ENCODE measurements around the gene RERGL. TPM values are rescaled to one million over a fixed set of nuclear protein-coding genes. Genes with fewer than 3 reads are reported as not detected.

The RERGL gene
- total and polyA plus RNA-seq, 2 donors (not counting 1 experiment from before 2014, with no cell fraction given) = 0.09 TPM; not detected in 1

GRCh38 chr12:18135086-18135485 is 45.1 kb upstream of the RERGL start:
- Histone ChIP-seq H3K9ac (ENCODE audit: insufficient read depth, low read length) (no peak overlapping the region), H3K4me3 (replicated peaks in 1 of 4; ENCODE audit: control extremely low read depth in 1 of 4, insufficient read depth in 1 of 4, low read depth in 3 of 4, low read length in 4 of 4) (no peak overlapping the region), H3K27me3 (ENCODE audit: control insufficient read depth, insufficient read depth, low read length) (no peaks in the 10 kb centered on the region), H3K9me3 (ENCODE audit: control insufficient read depth, insufficient read depth, low read depth, low read length) (no peaks in the 10 kb centered on the region), H3K4me1 (ENCODE audit: control insufficient read depth, extremely low read depth, insufficient read depth, low read length) (no peaks in the 10 kb centered on the region), H3K4me2 (ENCODE audit: extremely low read depth, insufficient read depth, low read length) (no peak overlapping the region), H4K20me1 (ENCODE audit: control insufficient read depth, extremely low read depth, insufficient read depth, low read length) (no peaks in the 10 kb centered on the region), H3K36me3 (ENCODE audit: control insufficient read depth, insufficient read depth, low read length) (no peaks in the 10 kb centered on the region), H3K79me2 (ENCODE audit: control insufficient read depth, insufficient read depth, low read length) (no peaks in the 10 kb centered on the region), H2AFZ (ENCODE audit: low read length) (no peak overlapping the region), H3K27ac (ENCODE audit: insufficient read depth, low read length) (no peak overlapping the region)
- TF ChIP-seq CTCF (conservative IDR thresholded peaks at IDR 0.05 in 1 of 2, IDR thresholded peaks at IDR 0.05 in 1 of 2; ENCODE audit: low read depth in 1 of 2, low read length in 2 of 2) = no peak
- no peak for TF ChIP-seq EZH2 (IDR thresholded peaks at IDR 0.05; ENCODE audit: low read length, missing control alignments)
- DNase-seq (ENCODE audit: low read depth in 2 of 2) = no peak

GRCh38 chr12:18130851-18131250 is 40.9 kb upstream of the RERGL start:
- H3K9me3 ChIP-seq (ENCODE audit: control insufficient read depth, insufficient read depth, low read depth, low read length) = no peaks in the 10 kb centered on the region
- no peak overlapping the region for H3K4me3 ChIP-seq (replicated peaks in 1 of 4; ENCODE audit: control extremely low read depth in 1 of 4, insufficient read depth in 1 of 4, low read depth in 3 of 4, low read length in 4 of 4)
- H3K4me2 ChIP-seq (ENCODE audit: extremely low read depth, insufficient read depth, low read length) = no peak overlapping the region
- no peak overlapping the region for H2AFZ ChIP-seq (ENCODE audit: low read length)
- H3K27ac ChIP-seq (ENCODE audit: insufficient read depth, low read length) = no peak overlapping the region
- no peaks in the 10 kb centered on the region for H4K20me1 ChIP-seq (ENCODE audit: control insufficient read depth, extremely low read depth, insufficient read depth, low read length)
- H3K27me3 ChIP-seq (ENCODE audit: control insufficient read depth, insufficient read depth, low read length) = no peaks in the 10 kb centered on the region
- H3K4me1 ChIP-seq (ENCODE audit: control insufficient read depth, extremely low read depth, insufficient read depth, low read length) = no peaks in the 10 kb centered on the region
- H3K36me3 ChIP-seq (ENCODE audit: control insufficient read depth, insufficient read depth, low read length) = no peaks in the 10 kb centered on the region
- H3K9ac ChIP-seq (ENCODE audit: insufficient read depth, low read length) = no peak overlapping the region
- DNase-seq (ENCODE audit: low read depth in 2 of 2) = no peak
- TF ChIP-seq CTCF (conservative IDR thresholded peaks at IDR 0.05 in 1 of 2, IDR thresholded peaks at IDR 0.05 in 1 of 2; ENCODE audit: low read depth in 1 of 2, low read length in 2 of 2) = no peak
- no peak for TF ChIP-seq EZH2 (IDR thresholded peaks at IDR 0.05; ENCODE audit: low read length, missing control alignments)
- H3K79me2 ChIP-seq (ENCODE audit: control insufficient read depth, insufficient read depth, low read length) = no peaks in the 10 kb centered on the region

- H3K27me3 ChIP-seq (ENCODE audit: control insufficient read depth, insufficient read depth, low read length) = no peaks in the 10 kb centered on the region
- no peak overlapping the region for H3K4me2 ChIP-seq (ENCODE audit: extremely low read depth, insufficient read depth, low read length)
- DNase-seq (ENCODE audit: low read depth in 2 of 2) = no peak
- H3K27ac ChIP-seq (ENCODE audit: insufficient read depth, low read length) = no peak overlapping the region
- H3K4me3 ChIP-seq (replicated peaks in 1 of 4; ENCODE audit: control extremely low read depth in 1 of 4, insufficient read depth in 1 of 4, low read depth in 3 of 4, low read length in 4 of 4) = no peak overlapping the region
- no peak for TF ChIP-seq CTCF (conservative IDR thresholded peaks at IDR 0.05 in 1 of 2, IDR thresholded peaks at IDR 0.05 in 1 of 2; ENCODE audit: low read depth in 1 of 2, low read length in 2 of 2)
- TF ChIP-seq EZH2 (IDR thresholded peaks at IDR 0.05; ENCODE audit: low read length, missing control alignments) = no peak
- H2AFZ ChIP-seq (ENCODE audit: low read length) = no peak overlapping the region
- H3K36me3 ChIP-seq (ENCODE audit: control insufficient read depth, insufficient read depth, low read length) = no peaks in the 10 kb centered on the region
- H4K20me1 ChIP-seq (ENCODE audit: control insufficient read depth, extremely low read depth, insufficient read depth, low read length) = no peaks in the 10 kb centered on the region
- H3K9me3 ChIP-seq (ENCODE audit: control insufficient read depth, insufficient read depth, low read depth, low read length) = no peaks in the 10 kb centered on the region
- no peaks in the 10 kb centered on the region for H3K79me2 ChIP-seq (ENCODE audit: control insufficient read depth, insufficient read depth, low read length)
- no peaks in the 10 kb centered on the region for H3K4me1 ChIP-seq (ENCODE audit: control insufficient read depth, extremely low read depth, insufficient read depth, low read length)
- H3K9ac ChIP-seq (ENCODE audit: insufficient read depth, low read length) = no peak overlapping the region
Measured at GRCh38 chr12:18123707-18124106, 33.7 kb upstream of the RERGL start.

Measured in fibroblast of lung (primary cell).